Kidney tubule cell (primary cell): ENCODE data around the gene ALKBH7.
"Not testable (repeated sequence)": the region's sequence is repeated elsewhere in the genome, so short reads cannot be mapped to it uniquely, and the experiment has no call there.

ENCODE experiments used
- DNase-seq: peaks from one replicate; pipeline ENCODE4 v3.0.0-alpha.2; 2018; ENCODE audit warnings: low spot score

ALKBH7 gene

DNA sequence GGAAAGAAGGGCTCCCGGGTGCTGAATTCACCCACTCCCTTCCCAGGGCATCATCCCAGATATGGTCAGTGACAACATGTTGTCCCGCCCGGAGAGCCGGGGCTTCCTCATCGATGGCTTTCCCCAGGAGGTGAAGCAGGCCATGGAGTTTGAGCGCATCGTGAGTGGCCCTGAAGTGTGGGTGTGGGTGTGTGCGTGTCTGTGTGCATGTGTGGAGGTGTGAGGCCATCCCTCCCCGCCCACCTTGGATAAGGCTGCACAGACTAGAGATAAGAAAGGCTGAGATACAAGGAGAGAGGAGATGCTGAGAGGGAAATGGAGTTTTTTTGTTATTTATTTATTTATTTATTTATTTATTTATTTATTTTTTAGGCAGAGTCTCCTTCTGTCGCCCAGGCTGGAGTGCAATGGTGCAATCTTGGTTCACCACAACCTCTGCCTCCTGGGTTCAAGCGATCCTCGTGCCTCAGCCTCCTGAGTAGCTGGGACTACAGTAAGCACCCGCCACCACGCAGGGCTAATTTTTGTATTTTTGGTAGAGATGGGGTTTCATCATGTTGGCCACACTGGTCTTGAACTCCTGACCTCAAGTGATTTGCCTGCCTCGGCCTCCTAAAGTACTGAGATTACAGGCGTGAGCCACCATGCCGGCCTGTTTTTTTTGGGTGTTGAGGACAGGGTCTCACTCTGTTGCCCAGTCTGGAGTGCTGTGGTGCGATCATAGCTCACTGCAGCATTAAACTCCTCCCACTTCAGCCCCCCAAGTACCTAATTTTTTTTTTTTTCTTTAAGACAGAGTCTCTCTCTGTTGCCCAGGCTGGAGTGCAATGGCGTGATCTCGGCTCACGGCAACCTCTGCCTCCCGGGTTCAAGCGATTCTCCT, 27.7 kb downstream of the ALKBH7 start:
- DNase-seq: not testable (repeated sequence)

DNA sequence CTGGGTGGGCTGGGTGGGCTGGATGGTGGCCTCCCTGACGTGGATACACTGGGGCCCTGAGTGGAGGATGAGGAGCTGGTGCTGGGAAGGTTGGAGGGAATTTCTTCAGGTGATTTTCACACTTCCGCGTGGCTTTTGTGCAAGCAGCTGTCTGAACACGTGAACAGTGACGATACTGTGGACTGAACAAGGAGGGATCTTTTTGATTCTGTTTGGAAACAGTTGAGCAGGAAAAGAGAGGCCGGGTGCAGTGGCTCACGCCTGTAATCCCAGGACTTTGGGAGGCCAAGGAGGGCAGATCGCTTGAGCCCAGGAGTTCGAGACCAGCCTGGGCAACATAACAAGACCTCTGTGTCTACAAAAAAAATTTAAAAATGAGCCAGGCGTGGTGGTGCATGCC, 29.5 kb downstream of the ALKBH7 start:
- DNase-seq: no peak

DNA sequence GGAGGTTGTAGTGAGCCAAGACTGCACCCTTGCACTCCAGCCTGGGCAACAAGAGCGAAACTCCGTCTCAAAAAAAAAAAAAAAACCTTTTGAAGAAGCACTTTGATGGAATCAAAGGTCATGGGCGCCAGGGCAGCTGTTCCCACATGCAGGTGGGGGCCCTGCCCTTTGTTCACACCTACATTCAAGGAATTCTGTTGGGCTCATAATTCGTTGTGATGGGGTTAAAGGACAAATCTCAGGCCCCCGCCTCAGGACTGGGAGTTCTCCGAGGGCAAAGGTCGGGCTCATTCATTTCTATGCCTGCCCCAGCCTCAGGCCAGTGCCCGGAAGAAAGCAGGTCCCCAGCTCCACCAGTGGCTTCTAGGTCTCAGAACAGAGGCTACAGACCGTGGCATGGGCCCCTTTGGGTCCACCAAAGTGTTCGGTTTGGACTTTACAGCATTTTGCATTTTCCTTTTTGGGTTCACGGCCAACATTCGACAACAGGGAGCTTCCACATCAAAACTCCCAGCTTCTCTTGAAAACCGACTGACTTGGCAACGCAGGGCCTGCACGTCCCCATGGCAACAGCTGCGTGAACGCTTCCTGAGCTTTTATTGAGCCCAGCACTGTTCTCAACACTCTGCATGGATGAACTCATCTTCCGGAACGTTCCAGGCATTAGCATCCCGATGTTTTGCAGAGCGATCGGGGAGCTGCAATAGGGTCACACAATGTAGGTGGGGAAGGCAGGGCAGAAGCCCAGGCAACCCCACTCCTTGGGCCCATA, 30.4 kb downstream of the ALKBH7 start:
- DNase-seq: peak; percentile 38

DNA sequence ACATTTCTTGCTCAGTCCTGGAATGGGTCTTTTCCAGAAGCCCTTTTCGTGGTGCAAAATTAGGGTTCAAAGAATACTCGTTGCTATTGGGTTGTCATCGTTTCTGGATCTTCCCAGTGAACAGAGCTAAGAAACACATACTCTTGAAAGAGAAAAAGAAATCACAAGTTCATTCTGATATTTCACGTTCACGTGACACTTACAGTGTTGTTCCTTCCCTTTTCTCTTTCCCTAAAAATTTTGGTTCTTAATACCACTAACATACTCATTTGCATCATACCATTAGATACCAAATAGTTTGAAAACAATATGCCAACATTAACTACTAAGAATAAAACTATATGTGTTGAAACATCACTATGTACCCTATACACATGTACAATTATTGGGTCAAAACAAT, 33.8 kb downstream of the ALKBH7 start:
- no peak for DNase-seq

DNA sequence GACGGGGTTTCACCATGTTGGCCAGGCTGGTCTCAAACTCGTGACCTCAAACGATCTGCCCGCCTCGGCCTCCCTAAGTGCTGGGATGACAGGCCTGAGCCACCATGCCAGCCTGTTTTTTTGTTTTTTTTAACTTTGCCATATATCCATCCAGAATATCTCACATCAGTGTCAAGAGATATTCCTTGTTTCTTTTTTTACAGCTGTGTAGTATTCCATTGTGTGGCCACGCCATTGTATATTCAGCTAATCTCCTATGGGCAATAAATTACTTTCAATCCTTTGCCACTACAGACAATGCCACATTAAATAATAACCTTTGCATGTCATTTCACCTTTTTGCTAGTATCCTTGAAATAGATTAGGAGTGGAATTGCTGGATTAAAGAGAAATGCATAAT, 36.8 kb downstream of the ALKBH7 start:
- no peak for DNase-seq

DNA sequence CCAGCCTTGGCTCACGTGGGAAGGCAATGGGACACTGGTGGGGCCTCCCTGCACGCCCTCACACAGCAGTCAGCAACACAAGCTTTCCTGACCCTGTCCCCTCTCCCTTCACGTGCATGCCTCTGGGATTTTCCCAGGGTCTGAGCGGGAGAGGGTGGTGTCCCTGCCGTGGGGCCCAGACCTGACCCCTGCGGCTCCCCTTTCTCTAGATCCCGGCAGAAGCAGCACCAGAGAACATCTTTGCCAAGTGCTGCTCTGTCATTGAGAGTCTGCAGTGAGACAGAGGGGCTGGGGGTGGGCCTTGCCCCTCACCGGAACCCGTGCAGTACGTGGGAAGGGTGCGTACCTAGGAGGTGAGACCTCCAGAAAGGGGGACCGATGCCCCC, 39.5 kb downstream of the ALKBH7 start:
- no peak for DNase-seq

DNA sequence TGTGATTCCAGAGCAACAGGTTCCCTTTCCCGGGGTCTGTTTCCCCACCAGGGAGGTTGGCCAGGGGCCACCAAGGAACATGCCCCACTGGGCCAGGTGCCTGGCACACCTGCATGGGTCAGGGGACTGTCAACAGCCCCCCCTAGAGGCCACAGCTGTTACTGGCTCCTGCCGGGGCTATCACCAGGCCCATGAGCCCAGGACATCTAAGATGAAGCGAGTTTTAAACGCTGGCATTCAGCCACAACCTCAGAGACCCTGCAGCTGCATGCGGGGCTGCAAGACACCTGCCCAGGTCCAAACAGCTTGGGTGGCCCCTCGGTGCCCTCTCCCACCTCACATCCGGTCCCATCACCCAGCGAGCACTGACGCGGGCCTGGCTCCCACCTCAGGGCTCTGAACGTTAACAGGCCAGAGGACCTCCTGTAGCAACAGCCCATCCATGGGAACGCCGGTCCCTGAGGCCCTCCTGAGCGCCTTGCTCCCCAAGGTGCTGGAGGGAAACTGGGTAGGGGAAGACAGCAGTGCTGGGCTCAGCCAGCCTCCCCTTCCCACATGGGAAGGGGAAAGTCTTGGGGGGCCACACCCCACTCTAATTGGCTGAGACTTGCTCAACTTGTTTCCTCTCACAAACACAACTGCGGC, 40.0 kb downstream of the ALKBH7 start:
- DNase-seq: peak; percentile 37

DNA sequence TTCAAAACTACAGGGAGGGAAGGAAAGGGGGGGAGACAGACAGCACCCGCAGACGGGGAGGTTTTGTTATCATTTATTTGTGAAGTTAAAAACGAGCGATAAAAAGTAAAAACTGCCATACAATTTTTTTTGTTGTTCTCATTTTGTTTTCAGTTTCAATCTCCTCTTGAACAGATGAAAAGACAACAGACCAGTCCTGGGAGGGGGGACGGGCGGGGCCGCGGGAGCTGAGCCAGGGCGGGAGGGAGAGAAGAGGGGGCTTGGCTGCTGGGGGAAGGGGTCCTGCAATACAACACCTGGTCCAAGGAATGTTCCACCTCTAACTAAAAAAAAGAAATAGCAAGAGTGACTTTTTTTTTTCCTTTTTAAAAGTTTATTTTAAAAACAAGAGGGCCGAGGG, 40.7 kb downstream of the ALKBH7 start:
- DNase-seq: no peak

DNA sequence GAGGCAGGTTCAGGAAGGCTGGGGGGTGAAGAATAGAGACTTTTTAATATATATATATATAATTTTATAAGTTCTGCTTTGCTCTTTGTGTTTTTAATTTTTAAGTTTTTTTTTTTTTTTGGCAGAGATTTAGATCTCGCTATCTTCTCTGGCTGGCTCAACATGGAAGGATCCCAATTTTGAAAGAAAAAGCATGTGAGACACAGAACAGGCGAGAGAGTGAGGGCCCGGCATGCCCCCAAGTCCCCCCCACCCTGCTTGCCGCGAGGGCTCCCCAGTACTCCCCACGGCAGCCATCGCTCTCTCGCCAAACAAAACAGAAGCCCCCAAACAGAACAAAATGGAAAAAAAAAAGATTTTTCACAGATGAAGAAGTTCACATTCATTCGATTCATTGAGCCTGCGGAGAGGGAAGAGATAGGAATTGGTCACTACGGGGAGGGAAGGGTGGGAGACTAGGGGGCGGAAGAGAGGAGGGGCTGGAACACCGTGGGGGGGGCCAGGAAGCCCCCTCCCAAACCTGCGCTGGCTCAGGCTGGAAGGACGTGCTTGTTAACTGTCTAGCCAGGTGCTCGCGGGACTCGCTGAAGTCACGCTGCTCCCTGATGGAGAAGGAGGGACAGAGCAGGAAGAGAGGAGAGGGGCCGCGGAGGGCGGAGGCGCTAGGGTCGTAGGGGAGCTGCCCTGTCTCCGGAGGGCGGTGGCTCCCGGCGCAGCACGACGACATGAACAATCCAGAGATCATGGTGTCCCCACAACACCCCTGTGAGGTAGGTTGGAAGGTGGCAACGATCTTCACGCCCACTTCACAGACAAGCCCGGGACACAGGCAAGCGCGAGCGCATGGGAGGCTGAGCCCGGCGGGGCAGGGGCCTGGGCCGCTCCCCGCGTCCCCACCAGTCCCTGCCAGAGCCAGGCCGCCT, 41.4 kb downstream of the ALKBH7 start:
- no peak for DNase-seq

DNA sequence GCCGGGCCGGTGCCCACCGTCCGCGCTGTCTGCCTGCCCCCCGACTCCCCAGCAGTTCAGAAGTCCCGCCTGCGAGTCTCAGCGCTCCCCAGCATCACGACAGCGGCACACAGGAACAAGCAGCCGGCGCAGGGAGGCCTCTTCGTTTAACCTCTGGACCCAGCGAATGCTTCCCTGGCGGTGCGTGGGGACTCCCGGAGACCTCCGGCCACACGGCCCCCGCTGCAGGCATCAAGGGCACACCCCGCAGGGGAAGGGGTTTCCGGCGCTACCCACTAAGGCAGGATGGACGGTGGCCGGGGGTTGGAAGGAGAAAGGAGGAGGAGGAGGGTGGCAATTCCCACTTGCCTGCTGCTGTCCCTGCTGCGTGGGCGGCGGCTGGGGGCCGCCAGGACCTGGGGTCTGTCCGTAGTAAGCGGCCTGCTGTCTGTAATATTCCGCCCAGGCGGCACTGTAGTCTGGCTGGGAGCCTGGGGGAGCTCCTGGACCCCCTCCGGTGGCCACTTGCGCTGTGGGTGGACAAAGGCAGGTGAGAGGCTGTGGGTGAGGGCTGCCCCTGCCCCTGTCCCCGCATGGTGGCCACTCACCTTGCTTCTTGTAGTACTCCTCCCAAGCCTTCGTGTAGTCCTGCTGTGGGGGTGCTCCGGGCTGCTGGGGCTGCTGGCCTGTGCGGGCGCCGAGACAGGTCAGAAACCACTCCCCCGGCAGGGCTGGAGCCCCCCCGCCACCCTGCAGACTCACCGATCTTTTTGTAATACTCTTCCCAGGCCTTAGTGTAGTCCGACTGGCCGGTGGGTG, 42.4 kb downstream of the ALKBH7 start:
- no peak for DNase-seq

DNA sequence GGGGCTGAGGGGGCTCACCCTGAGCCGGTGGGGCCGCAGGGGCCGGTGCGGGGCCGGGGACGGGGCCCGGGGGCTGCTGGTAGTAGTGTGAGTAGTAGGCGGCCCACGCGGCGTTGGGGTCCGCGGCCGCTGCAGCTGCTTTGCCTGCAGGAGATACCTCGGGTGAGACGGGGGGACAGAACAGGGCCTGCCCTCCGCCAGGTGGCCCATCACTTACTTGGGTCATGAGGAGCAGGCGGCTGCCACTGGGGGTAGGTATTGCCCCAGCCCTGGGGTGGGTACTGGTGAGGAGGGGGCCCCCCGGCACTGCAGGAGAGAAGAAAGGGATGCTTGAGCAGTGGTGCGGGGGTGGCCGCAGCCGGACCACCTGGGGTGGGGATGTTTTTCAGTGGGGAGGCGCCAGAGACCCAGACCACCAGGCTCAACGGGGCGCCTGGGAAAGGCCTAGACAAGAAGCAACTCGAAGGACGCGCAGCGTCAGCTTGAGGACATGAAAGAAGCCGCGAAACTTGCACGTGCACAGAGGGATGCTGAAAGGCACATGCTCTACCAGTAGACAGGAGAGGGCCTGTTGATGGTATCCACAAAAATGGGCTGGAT, 43.1 kb downstream of the ALKBH7 start:
- no peak for DNase-seq

DNA sequence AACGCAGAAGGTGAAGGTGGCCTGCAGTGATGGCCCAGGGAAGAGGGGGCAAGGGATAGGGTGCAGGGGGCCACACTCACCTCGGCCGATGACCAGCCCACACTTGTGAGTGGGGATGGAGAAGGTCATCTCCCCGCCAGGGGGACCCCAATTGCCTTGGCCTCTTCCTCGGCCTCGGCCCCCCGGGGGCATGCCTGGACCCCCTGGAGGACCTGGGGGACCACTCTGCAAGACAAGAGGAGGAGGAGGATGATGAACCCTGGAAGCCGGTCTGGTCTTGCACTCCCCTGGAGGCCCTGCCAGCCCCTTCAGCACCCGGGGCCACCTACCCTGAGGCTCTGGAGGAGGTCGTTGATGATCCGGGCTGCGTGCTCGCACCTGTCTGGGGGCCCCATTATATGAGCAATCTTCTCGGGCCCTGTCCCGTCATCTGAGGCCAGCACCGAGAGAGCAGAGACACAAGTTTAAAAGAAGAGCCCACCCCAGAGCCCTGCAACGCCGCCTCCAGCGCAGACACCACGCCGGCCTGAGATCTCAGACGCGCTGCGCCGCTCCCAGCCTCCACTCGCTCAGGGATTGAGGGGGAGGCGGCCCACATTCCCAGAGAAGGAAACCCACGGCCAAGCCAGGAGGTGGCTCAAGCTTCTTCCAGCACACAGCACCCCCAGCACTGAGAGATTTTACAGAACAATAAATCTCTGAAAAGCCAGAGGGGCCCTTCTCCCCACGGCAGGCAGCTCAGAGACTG, 44.2 kb downstream of the ALKBH7 start:
- no peak for DNase-seq

DNA sequence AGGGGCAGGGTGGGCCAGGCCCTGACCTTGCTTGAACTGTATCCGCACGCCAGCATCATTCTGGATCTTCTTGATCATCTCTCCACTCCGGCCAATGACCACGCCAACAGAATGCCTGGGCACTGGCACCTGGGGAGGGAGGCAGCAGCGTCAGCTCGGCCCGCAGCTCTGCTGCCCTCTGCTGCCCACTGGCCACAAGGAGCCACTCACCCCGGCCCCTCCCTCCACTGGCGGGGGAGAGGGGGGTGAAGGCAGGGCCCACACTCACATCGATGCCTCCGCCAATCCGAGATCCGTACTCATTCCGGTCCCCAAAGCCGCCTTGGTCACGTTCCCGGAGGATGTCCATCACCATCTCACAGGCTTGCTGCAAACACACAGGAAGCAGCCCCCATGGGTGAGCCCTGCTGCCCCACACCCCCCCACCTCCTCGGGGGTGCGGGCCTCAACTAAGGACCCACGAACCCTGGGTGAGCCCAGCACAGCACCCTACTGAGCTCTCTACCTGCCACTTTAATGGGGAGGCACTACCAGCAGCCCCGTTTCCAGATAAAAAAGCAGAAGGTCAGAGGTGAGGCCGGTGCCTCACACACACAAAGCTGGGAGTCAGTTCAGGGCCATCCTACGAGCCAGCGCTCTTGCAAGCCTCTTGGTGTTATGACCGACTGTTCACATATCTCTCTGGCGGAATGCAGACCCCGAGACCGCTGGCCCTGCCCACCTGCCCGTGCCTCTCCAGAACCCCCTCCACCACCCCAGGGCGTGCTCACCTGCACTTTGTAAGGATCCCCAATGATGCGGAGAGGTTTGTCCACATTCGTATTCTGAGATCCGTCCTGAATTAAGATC, 45.3 kb downstream of the ALKBH7 start:
- peak; percentile 34 for DNase-seq

DNA sequence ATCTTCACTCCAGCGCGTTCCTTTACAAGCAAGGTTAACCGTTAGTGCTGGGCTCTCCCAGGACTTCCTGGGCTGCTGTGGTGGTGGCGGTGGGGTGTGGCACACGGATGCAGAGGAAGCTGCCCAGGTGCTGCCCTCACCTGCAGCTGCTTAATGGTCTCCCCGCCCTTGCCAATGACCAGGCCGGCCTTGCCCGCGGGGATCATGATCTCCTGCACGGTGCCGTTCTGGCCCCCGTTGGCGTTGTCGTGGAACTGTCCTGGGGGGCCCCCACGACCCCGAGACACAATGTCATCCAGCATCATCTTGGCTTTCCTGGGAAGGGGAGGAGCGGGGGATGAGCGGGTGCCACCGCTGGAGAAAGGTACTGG, 46.0 kb downstream of the ALKBH7 start:
- no peak for DNase-seq

DNA sequence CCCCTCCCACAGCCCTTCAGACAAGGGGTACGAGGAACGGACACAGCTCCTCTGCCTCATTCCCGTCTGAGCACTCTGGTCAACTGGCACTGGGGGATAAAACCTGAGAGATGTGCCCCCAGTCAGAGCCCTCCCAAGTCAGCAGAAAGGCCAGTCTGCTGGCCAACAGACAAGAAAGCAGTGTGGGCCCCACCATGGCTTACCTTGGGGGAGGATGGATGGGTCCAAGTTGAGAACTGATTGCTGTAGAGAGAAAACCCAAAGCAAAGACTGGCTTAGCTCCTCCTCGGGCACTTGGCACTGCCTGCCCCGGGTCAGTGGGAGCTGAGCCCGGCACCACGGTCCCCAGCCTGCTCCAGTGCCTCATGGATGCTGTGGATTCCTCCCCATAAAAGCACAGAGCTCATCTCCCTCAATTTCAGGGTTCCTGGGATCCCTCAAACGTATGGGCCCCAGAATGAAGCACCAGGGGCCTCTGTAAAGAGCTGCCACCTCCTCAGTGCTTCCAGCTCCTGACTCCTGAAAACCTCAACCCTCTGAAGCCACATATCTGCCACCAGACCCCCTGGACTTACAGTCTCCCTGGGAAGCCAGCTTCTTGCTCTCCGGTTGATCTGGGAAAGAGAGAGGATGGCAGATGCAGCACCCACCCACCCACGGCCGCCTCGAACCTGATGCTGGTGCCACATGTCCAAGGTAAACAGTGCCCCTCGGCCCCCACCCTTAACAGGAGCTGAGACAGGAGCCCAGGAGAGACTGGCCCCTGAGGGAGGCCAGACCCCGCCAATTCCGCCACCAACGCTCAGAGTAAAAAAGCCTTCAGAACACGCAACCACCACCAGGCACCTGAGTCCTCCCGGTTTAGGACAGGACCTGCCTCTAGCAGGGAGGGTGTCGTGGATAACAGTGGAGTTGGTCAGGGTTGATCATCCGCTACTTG, 48.8 kb downstream of the ALKBH7 start:
- no peak for DNase-seq

DNA sequence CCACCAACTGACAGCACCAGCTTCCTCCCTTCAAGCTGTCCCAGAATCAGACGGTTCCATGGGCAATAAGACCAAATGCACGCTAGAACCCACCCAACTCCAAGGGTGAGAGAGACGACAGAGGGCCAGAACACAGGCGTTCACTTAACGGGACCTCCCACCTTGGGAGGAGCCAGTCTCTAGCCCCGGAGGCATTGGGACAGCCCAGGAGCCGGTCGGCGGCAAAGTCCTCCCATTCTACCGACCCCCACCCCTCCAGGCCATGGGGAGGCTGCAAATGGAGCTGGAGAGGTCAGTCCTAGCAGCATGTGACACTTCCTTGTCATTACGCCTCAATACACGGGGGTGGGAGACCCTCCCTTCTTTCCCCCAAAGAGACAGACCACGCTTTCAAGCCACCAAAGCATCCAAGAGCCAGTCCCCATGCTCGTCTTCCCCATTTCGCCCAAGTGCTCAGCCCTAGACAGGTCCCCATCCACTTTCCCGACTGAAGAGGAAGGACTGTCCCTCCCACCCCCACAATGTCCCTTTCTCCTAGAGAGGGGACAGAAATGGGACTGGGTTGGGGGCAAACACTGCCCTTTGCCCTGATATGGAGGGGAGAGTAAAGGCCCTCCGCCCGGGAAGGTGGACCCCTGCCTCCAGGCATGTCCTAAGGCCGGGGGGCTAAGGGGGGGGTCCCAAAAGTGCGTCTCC, 51.1 kb downstream of the ALKBH7 start:
- peak; percentile 50 for DNase-seq
